Stimulated activated CD8-positive, alpha-beta memory T cell treated with anti-CD3 and anti-CD28 coated beads, Interleukin-12 subunit alpha, Interleukin-12 subunit beta, amount 100 ng/mL, for 1 hour (primary cell): ENCODE results near the gene CDK9.

Experiments
- DNase-seq: peaks from one replicate; pipeline ENCODE4 v3.0.0-alpha.2; 2020; ENCODE audit warnings: low read depth

The CDK9 gene

GRCh38 chr9:127761491-127761956, 24.3 kb upstream of the CDK9 start:
- DNase-seq: no peak

GRCh38 chr9:127762111-127762676, 23.6 kb upstream of the CDK9 start:
- DNase-seq: no peak

GRCh38 chr9:127763918-127764384, 21.9 kb upstream of the CDK9 start:
- DNase-seq: no peak

- no peak for DNase-seq
Measured at GRCh38 chr9:127765418-127765817, 20.4 kb upstream of the CDK9 start.

- DNase-seq: no peak
Measured at GRCh38 chr9:127767410-127767809, 18.4 kb upstream of the CDK9 start.

- DNase-seq: no peak
Measured at GRCh38 chr9:127767909-127768331, 17.9 kb upstream of the CDK9 start.

- no peak for DNase-seq
Measured at GRCh38 chr9:127768698-127769097, 17.1 kb upstream of the CDK9 start.

GRCh38 chr9:127769101-127769500, 16.7 kb upstream of the CDK9 start:
- DNase-seq: no peak

GRCh38 chr9:127769929-127770582, 15.8 kb upstream of the CDK9 start:
- no peak for DNase-seq

- no peak for DNase-seq
Measured at GRCh38 chr9:127770583-127770904, 15.3 kb upstream of the CDK9 start.

- peak; percentile 91 for DNase-seq
Measured at GRCh38 chr9:127770905-127771569, 14.8 kb upstream of the CDK9 start.

- DNase-seq: no peak
Measured at GRCh38 chr9:127771570-127772189, 14.2 kb upstream of the CDK9 start.

- no peak for DNase-seq
Measured at GRCh38 chr9:127772603-127773002, 13.2 kb upstream of the CDK9 start.

GRCh38 chr9:127773272-127773671, 12.6 kb upstream of the CDK9 start:
- no peak for DNase-seq

GRCh38 chr9:127773981-127774380, 11.9 kb upstream of the CDK9 start:
- no peak for DNase-seq

- peak; percentile 63 for DNase-seq
Measured at GRCh38 chr9:127776195-127776923, 9.5 kb upstream of the CDK9 start.

GRCh38 chr9:127776924-127777289, 8.9 kb upstream of the CDK9 start:
- DNase-seq: no peak

- DNase-seq: no peak
Measured at GRCh38 chr9:127777368-127777980, 8.4 kb upstream of the CDK9 start.

GRCh38 chr9:127778280-127779135, 7.3 kb upstream of the CDK9 start, which contains the start of gene SH2D3C:
TSS of gene SH2D3C (minus strand) at chr9:127778666. CDS start at chr9:127778627, 39 bp downstream.
- no peak for DNase-seq

- peak; percentile 41 for DNase-seq
Measured at GRCh38 chr9:127779136-127779981, 6.5 kb upstream of the CDK9 start.
